ENCODE results near the gene NFX1. TPM values are rescaled to one million over a fixed set of nuclear protein-coding genes. Genes with fewer than 3 reads are reported as not detected.
A peak's percentile ranks its signal among the peaks of the same experiment; 100 is the strongest.

NFX1 gene
- total and polyA plus RNA-seq, 9 of the 15 experiments (the other 6 are each of a cell fraction or from before 2014, with no cell fraction given), result 8.8 to 38.9 (median 26.8) TPM

DNA sequence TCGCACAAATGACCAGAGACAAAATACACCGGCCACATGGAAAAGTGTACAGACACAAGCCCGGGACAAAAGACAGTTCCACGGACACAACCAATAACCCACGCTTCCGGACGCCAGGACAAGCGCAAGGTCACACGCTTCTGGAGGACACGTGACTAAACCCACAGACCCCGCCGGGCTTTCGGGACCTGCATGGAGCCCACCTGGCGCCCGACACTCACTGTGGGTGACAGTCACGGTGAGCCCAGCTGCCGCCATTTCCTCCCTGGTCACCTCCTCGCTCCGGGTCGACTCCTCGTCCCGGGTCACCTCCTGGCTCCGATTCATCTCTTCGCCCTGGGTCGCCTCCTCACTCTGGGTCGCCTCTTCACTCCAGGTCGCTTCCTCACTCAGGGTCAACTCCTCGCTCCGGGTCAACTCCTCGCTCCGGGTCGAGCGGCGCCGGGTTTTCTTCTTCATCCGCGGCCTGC lies 26.3 kb upstream of the NFX1 start (continued):
- peak in 2 of 3 experiments; percentile 22 to 65 for TF ChIP-seq YY1 (IDR thresholded peaks at IDR 0.05; ENCODE audit: borderline replicate concordance in 1 of 3, control insufficient read depth in 1 of 3, extremely low read depth in 1 of 3, insufficient read depth in 3 of 3, insufficient read length in 1 of 3, insufficient replicate concordance in 2 of 3, low read depth in 1 of 3, low read length in 2 of 3)
- 0 out of 2 replicates have a peak, but pooled peaks have one; percentile 6 for TF ChIP-seq MYC (IDR thresholded peaks at IDR 0.05; ENCODE audit: low read depth, low read length)
- TF ChIP-seq MYC (CRISPR knock-in tag; IDR thresholded peaks at IDR 0.05; ENCODE audit: borderline replicate concordance, low read depth), result peak; percentile 70; the same call in 1 of the 2 replicates
- TF ChIP-seq, protein P1, sequence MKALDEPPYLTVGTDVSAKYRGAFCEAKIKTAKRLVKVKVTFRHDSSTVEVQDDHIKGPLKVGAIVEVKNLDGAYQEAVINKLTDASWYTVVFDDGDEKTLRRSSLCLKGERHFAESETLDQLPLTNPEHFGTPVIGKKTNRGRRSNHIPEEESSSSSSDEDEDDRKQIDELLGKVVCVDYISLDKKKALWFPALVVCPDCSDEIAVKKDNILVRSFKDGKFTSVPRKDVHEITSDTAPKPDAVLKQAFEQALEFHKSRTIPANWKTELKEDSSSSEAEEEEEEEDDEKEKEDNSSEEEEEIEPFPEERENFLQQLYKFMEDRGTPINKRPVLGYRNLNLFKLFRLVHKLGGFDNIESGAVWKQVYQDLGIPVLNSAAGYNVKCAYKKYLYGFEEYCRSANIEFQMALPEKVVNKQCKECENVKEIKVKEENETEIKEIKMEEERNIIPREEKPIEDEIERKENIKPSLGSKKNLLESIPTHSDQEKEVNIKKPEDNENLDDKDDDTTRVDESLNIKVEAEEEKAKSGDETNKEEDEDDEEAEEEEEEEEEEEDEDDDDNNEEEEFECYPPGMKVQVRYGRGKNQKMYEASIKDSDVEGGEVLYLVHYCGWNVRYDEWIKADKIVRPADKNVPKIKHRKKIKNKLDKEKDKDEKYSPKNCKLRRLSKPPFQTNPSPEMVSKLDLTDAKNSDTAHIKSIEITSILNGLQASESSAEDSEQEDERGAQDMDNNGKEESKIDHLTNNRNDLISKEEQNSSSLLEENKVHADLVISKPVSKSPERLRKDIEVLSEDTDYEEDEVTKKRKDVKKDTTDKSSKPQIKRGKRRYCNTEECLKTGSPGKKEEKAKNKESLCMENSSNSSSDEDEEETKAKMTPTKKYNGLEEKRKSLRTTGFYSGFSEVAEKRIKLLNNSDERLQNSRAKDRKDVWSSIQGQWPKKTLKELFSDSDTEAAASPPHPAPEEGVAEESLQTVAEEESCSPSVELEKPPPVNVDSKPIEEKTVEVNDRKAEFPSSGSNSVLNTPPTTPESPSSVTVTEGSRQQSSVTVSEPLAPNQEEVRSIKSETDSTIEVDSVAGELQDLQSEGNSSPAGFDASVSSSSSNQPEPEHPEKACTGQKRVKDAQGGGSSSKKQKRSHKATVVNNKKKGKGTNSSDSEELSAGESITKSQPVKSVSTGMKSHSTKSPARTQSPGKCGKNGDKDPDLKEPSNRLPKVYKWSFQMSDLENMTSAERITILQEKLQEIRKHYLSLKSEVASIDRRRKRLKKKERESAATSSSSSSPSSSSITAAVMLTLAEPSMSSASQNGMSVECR (CRISPR knock-in tag; IDR thresholded peaks at IDR 0.05), result peak; percentile 10; the same call in 1 of the 2 replicates
- 0 out of 4 replicates have a peak, but pooled peaks of 1 of the 2 experiments have one; percentile 11 for TF ChIP-seq MLLT1 (IDR thresholded peaks at IDR 0.05)
- TF ChIP-seq, protein P2, sequence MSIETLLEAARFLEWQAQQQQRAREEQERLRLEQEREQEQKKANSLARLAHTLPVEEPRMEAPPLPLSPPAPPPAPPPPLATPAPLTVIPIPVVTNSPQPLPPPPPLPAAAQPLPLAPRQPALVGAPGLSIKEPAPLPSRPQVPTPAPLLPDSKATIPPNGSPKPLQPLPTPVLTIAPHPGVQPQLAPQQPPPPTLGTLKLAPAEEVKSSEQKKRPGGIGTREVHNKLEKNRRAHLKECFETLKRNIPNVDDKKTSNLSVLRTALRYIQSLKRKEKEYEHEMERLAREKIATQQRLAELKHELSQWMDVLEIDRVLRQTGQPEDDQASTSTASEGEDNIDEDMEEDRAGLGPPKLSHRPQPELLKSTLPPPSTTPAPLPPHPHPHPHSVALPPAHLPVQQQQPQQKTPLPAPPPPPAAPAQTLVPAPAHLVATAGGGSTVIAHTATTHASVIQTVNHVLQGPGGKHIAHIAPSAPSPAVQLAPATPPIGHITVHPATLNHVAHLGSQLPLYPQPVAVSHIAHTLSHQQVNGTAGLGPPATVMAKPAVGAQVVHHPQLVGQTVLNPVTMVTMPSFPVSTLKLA (conservative IDR thresholded peaks at IDR 0.05), result peak; percentile 31 to 76
- TF ChIP-seq TAF1 (IDR thresholded peaks at IDR 0.05; ENCODE audit: control insufficient read depth, extremely low read depth, insufficient read depth, low read length, severe bottlenecking), result peak; percentile 15
- no peak for TF ChIP-seq CBX8 (IDR thresholded peaks at IDR 0.05; ENCODE audit: borderline replicate concordance, extremely low read depth, low read depth, low read length, poor library complexity, severe bottlenecking)
- no peak for TF ChIP-seq RBM22 (IDR thresholded peaks at IDR 0.05; ENCODE audit: low read depth, low read length, poor library complexity, severe bottlenecking)
- TF ChIP-seq HDAC2 (IDR thresholded peaks at IDR 0.05), result no peak
- TF ChIP-seq PREB (CRISPR knock-in tag; IDR thresholded peaks at IDR 0.05), result no peak
- TF ChIP-seq CBFA2T2 (conservative IDR thresholded peaks at IDR 0.05), result peak; percentile 35; the same call in 1 of the 2 replicates
- no peak for TF ChIP-seq CBX1 (IDR thresholded peaks at IDR 0.05; ENCODE audit: low read depth)
- TF ChIP-seq BHLHE40 (IDR thresholded peaks at IDR 0.05; ENCODE audit: low read length), result peak; percentile 47
- TF ChIP-seq ZNF384 (IDR thresholded peaks at IDR 0.05; ENCODE audit: low read depth, low read length), result no peak
- no peak for TF ChIP-seq STAG1 (CRISPR knock-in tag; IDR thresholded peaks at IDR 0.05; ENCODE audit: borderline replicate concordance)
- peak; percentile 68; the same call in 1 of the 2 replicates for TF ChIP-seq MAX (CRISPR knock-in tag; IDR thresholded peaks at IDR 0.05)

Measured in K562 (cell line).